NCI-H1417 (cell line): ENCODE measurements around the gene FMN1.

Source experiments
- DNase-seq, 3 experiments: peaks; one replicate each; lab custom pipeline; 2025; lab: John Stamatoyannopoulos, UW

The FMN1 gene

DNA sequence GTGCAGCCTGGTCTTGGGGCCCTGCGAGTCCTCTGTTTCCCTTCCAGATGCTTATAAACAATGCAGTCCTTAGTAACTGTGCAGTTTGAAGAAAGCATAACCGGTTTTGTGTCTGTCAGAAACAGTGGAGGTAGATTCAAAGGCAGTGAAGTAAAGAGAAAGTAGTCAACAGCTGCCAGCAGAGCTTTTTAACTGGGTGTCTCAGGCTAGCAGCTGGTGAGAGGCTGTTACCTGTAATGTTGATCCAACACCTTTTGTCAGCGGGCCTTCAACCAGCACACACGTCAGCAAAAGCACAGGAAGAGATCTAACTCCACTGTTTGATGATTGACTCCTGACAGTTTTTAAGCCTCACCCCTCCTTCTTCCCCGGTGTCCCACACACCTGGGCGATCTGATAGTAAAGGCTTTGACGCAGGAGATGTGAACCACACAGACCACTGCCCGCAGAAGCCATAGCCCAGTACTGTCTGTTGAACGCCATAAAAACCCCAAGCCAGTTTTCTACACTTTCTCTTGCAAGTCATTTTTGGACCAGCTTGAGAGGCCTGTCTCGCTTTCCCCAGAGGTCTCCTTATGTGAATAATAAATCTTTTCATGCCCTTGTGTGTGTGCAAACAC lies 178.0 kb downstream of the FMN1 start:
- DNase-seq, result peak in 2 of 3 experiments; percentile 4 to 20

DNA sequence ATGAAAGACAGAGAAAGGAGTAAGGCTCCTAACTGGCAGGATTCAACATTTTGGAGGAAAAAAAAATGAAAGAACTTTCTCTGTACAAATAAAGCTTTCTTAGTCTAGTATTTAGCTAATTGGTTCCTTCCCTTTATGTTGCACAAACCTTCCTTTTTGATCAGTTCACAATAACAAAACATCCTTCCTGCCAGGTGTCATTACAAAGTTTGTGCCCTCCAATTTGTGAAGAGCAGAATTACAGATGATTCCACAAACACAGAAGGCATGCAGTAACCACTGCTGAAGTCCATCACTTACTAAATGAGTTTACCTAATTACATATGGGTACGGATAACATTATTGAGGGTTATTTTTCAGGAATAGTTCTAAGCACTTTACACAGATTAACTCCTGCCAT lies 179.9 kb downstream of the FMN1 start:
- no peak for DNase-seq

DNA sequence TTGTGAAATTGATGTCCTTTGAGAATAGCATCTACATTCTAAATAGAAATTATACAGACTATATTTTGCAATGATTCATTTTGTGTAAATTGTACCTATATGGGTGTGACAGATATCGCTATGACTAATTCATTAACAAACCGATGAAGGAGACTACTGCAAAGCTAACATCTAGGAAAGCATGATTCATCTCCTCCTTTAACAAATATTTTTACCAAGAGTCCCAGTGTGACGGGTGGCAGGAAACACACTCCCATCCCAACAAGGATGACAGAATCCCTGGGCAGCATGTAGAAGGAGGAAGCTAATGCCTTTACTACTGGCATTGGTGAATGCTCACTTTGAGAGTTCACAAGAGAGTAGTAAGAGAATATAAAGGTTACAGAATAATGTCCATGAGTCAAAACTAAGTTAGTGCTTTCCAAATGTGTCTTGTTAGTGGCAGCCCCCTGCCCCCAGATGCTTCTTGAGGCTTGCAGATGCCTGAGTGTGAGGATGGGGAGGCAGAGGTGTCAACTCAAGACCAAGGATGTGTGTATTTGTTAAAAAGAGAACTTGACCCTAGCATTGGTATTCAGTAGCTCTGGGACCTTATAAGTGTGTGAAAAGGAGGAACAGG lies 180.6 kb downstream of the FMN1 start:
- DNase-seq, result no peak

DNA sequence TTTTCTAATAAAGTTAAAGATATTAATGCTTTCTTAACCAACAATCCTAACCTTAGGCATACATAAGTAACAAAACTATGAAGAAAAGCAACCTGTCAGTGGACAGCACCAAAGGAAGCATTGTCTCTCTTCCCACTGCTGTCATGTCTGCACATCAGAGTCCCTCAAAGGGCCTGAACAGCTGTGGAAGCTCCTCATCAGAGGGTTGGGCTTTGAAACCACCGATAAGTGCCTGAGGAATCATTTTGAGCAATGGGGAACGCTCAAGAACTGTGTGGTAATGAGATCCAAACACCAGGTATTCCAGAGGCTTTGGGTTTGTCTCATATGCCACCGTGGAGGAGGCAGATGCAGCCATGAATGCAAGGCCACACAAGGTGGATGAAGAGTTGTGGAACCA lies 182.5 kb downstream of the FMN1 start:
- no peak for DNase-seq

DNA sequence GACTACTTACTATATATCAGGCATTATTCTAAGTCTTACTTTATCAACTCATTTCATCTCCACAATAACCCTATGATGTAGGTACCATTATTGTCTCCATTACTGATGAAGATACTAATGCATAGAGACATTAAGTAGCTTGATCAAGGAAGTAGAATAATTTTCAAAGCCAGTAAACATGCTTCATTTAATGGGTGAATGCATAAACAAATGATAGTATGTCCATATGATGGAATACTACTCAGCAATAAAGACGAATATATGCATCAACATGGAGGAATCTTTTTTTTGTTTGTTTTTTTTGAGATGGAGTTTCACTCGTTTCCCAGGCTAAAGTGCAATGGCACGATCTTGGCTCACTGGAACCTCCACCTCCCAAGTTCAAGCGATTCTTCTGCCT lies 184.9 kb downstream of the FMN1 start:
- no peak for DNase-seq

DNA sequence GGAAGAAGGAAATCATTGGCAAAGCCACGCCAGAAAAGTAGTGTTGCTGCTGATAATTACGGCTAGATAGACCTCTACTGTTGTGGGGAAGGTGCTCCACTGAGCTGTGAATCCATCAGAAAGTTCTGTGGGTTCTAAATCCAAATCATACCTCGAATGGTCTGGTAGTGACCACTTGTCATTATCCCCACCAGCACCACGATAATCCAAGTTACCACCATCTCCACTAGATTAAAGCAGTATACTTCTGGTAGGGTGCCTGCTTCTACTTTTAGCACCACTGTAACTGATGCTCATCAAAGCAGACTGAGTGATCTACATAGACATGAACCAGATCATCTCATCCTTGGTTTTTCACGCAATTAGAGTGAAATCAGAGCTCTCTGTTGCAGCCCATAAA lies 185.5 kb downstream of the FMN1 start:
- DNase-seq, result no peak

DNA sequence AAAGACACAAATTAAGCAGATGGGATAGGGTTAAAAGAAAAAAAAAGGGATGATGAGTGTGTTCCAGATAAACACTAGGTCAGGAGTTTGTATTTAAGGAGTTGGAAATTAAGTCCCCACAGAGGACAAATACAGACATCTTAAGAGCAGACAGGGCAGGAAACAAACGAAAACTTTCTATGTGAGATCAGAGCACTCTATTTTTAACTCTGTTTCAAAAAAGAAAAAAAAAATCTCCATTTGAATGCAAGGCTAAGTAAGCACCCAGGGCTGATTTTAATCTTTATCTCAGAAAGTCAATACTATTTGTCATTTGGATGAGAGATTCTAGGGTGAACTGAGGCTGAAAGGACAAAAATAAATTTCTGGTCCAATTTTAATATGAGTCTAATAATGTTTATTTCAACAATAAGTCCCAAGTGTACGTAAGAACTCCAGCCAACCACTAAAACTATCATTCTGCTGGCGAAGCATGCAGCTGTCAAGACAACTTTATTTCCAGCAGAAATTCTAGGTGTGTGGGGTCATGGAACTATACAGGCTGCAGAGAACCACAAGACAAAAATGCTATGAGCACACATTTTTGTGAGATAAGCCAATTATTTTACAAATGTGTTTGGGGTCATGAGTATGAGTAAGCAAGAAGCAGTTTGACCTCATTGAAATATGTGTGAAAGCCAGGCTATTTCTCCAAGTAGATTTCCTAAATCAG lies 186.1 kb downstream of the FMN1 start:
- no peak for DNase-seq

DNA sequence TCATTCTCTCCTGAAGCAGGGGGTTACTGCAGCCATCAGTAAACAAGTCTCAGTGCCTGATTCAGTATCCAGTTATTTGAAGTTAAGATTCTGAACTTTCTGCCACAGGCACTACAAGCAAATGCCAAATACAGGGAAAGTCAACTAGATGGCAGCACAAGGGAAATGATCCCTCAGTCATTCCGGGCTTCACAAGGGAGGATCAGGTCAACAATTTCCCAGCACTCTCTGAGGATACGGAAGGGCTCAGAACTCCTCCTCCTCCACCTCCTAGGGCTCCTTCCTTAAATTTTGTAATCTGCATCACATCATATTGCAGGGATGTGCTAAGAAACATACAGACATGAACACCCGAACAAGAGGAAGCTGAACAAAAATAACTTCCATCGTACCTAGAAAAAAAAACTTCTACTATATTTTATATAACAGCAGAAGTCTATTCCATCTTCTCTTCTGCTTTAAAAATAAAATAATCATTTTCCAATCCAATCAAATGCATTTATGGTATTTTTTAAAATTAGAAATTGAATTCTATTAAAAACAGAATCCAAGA lies 187.1 kb downstream of the FMN1 start:
- peak in 1 of 3 experiments; percentile 13 for DNase-seq

DNA sequence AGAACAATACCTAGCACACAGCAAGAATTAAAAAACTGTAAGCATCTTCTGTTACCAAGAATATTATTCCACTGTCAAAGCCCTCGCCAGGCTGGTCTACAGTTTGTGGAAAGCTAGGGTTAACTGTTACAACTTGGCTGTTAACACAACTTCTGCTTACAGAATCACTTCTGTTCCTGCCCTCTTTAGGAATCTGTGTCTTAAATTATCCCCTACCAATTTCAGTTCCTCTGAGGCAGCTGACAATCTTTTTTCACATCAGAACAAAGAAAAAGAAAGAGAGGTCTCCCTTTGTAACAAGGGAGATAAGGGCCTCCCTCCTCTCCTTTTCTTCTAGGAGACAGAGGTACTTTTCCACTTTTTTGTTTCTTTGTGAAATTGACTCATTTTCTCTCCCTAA lies 188.9 kb downstream of the FMN1 start:
- no peak for DNase-seq

DNA sequence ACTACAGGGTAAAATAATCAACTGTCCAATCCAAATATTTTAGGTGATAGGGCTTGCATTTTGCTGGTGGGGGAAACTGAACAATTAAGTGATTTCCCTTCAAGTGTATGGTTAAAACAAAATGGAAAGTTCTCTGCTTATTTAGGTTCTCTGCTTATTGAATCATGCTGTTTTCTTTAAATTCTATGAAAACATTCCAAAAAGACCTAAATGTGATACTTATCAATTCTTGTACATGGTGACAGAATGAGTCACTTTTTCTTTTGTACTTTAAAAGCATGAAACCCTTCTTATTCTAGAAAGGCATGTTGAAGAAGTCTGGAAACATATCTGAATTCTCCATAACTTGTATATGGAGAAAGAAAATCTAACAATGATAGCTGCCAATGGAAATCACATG lies 192.6 kb downstream of the FMN1 start:
- DNase-seq, result no peak

DNA sequence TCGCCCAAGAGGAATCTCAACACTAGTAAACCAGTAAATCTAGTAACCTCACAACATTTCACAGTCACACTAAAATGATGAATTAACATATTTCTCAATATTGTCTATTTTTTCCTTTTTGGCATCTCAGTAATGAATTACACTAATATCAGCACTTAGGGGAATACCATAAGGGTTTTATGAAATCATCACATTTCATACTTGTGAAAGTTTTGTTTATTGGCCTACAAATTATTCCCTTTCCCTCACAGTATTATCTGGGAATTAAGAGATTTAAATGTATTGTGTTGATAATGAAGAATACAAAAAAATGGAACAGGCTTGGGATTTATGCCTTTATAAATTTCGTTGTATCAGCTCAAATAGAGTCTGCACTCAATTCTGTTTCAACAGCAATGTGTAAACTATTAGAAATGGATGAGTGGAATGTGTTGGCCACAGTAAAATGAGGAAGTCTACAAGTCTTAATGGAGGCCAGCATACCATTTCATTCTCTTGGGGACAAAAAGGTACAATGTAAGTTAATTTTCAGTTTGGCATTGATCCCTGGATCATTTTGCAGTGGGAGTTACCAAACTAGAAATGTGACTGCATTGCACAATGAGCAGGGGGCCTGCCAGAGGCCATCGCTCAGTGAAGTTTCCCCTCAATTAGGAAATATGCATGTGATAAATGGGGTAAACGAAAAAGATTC lies 195.4 kb downstream of the FMN1 start:
- DNase-seq, result no peak

DNA sequence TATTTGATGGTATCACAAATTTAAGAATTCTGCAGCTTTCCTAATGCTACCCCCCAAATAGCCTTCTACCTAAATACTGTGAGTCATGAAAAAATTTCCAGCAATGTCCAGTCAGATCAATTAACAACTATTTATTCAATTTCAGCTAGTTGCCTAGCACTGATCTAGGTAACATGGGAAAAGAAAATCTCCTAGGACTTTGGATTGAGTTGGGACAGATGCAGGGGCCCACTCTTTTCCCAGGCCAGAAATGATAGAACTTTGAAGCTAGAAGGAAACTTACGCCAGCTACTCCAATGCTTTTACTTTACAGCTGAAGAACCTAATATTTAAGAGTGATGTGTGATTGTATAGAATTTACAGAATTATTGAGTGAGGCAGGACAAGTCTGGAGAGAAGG lies 196.3 kb downstream of the FMN1 start:
- no peak for DNase-seq

DNA sequence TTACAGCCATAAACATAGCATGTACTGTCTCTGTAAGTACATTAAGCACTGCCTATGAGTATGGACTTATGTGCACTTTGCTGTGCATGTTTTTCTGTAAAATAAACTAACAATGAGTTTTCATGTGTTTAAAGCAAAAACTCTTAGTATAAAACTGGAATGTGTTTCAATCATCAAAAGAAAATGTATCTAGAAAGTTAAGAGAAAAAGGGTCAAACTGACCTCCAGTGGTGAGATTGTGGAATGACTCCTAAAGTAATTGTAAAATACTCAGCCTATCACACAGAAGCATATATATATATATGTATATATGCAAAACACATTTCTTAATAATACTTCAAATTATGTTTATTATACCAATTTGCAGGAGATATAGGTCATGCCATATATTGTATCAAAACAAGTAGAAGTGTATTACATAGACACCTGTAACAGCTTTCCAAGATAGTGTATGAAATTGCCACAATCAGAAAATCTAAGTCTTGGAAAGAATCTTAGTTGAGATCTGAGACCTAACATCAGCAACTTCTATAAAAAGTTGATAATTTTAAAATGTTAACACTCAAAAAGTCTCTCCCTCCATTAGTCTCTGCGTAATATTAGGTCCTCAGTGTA lies 199.6 kb downstream of the FMN1 start:
- peak; percentile 9 to 71 (median 19) for DNase-seq

DNA sequence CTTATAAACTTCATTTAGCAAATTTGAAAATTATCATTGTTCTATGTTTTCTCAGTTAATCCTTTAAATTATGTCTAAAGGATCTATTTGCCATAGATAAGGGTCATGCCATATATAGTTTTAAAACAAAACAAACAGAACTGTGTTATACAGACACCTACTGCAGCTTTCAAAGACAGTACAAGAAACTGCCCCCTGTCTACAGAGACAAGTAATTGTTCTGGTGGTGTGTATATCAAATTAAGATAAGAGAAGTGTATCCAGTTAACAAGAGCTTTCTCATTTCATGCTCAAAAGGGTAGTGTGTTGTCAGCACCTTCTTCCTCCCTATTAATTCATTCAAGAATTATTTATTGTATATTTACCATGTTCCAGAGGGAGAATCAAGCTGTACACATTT lies 201.2 kb downstream of the FMN1 start:
- DNase-seq, result peak in 1 of 3 experiments; percentile 25

DNA sequence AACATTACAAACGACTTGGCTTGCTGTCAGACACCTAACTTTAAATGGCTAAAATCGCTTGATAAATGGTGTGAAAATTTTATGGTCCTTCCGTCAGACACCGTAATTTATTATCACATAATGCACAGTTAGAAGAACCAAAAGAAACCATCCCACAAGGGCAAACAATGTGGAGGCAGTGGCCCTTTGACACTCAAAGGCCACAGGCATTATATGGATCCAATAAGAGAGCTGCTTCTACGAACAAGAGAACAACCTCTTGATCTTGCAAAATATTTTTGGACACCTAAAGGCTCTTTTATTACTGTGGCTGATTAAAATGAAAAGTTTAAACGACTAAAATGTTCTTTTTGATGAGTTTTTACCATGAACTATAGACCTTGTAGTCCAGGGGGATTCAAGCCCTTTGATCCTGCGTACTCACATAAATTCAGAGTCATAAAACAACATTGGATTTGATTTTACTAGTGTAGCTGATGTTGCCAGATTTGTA lies 202.8 kb downstream of the FMN1 start:
- DNase-seq, result peak in 1 of 3 experiments; percentile 34

DNA sequence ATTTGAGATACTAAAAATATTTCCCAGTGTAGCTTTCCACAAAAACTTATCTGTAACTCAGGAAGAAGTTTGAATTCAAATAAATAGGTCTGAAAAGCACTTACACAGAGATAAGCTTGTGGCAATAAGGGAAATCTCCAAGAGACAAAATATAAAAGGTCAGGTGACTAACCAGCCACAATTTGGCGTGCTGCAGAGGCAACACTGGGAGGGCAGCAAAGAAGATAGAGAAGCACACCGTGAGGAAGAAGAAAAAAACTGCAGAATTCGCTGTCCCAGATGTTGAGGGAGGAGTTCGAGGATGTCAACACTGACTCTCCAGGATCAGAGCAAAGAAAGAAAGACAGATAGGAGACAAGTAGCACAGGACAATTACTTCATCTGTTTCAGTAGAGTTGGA lies 204.4 kb downstream of the FMN1 start:
- DNase-seq, result no peak

DNA sequence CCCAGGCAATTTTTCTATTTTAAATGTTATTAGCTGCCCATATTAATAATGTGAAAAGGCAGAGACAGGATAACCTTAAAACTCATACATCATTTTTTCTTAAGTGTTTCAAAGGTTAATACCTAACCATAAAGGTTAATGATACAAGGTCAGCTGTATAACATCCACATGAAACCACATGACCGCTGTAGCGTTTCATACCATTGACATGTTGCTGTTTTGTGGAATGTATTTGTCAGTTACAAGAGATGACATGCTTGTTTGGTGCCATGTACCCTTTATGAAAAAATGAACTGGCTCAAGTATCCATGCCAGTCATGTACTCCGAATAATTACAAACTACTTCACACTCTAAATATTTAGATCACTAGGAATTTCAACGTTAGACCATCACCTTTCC lies 207.4 kb downstream of the FMN1 start:
- DNase-seq, result no peak

DNA sequence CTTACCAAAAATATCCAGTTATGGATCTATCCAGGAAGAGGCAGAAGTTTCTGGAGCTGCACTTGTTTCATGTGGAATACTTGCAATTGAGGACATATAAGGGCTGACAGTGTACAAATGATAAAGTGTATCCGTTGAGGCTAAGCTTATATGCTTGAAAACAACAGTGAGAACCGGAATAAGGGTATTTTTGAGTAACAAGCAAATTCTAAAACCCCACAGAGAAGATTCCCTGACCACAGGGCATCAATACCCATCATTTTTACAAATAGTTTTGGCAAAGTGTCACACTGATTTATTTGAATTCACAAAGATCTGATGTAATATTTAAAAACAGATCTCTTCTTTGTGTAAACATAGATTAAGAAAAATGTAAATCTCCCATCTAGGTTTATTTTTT lies 208.4 kb downstream of the FMN1 start:
- DNase-seq, result no peak

DNA sequence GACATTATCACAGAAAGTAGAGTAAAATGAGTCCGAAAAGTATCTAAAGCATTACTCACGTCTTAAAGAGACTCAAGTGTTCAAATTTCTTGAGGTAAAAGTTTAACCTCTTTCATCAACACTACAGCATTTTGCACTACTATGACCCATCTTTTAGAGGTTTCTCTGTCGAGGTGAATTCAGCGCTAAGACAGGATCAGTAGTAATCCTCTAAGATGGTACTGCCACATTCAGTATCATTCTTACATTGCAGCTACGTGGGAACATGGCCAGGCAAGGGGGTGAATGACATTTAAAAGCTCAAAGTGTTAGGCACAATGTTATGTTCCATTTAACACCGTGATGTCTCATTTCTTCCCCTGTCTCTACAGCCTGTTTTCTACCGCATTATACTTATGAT lies 210.8 kb downstream of the FMN1 start:
- DNase-seq, result no peak

DNA sequence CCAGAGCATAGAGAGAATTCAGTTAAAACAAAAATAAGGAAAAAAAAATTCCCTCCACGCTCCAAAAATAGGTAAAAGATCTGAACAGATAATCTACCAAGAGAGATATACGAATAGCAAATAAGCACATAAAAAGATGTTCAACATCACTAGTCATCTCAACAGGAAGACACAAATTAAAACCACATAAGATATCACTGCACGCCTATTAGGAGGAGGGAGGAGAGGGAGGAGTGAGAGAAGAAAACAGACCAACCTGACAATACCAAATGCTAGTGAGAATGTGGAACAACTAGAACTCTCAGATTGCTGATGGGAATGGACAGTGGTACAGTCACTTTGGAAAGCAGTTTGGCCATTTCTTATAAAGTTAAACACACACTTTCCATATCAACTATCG lies 212.5 kb downstream of the FMN1 start:
- DNase-seq, result no peak

DNA sequence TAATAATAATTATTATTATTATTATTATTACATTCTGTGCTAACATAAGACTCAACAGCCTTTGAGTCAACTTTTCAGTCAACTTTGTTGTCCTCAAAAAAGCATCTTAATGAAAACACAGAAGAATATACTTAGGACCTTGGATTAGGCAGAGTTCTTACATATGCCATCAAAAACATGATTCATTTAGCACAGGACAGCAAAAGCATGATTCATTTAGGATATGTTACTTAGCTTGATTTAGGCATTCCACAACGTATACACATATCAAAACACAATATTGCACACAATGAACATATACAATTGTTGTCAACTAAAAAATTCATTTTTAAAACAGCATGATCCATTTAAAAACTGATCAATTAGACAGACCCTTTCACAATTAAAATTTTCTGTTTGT lies 213.0 kb downstream of the FMN1 start:
- no peak for DNase-seq

DNA sequence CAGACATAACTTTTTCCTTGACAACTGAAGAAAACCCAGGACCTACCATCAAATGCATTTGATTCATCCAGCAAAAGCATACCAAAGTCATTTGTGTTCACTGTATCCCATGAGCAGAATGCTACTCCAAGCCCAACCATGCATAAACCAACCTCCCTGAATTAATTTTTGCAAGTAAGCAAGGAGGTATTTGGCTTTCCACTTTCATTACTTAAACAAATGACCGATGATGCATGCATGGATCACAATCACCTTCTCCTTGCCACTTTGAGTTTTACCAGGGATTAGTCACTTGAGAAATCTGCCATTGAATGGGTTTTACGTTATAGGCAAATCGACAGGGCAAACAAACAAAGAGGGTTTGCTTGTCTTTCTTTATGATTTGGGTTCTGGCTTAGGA lies 214.8 kb downstream of the FMN1 start:
- DNase-seq, result peak in 1 of 3 experiments; percentile 20
